ENCODE results near the gene TIFAB.

Gene TIFAB

DNA sequence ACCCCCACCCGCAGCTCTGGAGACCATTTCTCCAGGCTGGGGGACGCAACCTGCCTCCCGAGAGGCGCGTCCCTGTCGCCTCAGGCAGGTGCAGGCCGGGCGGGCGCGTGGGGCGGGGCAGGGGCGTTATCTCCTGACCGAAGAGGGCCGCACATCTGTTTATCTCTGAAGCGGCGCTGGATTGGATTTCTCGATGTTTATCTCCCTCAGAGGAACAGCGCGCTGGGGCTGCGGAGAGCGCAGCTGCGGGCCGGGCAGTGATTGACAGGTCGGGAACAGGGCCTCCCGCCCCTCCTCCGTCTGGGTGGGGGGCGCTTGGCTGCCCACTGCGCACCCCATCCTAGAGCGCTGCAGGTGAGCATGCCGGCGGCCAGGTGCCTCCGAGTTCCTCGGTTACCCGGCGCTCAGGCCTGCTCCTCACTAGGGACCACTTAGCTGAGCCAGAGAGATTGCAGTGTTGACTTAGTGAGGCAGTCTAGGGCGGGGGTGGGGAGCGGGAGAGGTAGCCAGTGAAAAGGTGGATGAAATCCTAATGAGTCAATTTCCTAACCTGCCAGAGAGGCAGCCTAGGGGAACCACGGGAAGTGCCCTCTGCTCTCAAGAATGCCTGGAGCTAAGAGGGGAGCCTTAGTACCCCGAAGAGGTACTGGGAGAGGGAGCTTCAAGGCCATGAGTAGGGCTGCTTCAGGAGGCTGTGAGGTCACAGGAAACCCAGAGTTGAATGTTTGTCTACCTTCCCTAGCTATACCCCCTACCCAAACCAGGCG lies 39.6 kb upstream of the TIFAB start:
- TF ChIP-seq ZNF830 (tag by site-specific recombination; IDR thresholded peaks at IDR 0.05; ENCODE audit: low read depth) (no peak), ZFHX2 (tag by site-specific recombination; conservative IDR thresholded peaks at IDR 0.05) (peak; percentile 30; the same call in 1 of the 2 replicates), ZXDB (tag by site-specific recombination; IDR thresholded peaks at IDR 0.05) (0 out of 2 replicates have a peak, but pooled peaks have one; percentile 19), KLF16 (tag by site-specific recombination; IDR thresholded peaks at IDR 0.05) (peak; percentile 41; the same call in 1 of the 2 replicates), ZNF416 (tag by site-specific recombination; IDR thresholded peaks at IDR 0.05) (no peak), KLF1 (tag by site-specific recombination; IDR thresholded peaks at IDR 0.05) (peak; percentile 86), GLIS2 (tag by site-specific recombination; IDR thresholded peaks at IDR 0.05) (peak; percentile 55), TCF7L2 (IDR thresholded peaks at IDR 0.05; ENCODE audit: borderline replicate concordance, low read depth, low read length) (0 out of 2 replicates have a peak, but pooled peaks have one; percentile 17), GLIS1 (tag by site-specific recombination; IDR thresholded peaks at IDR 0.05) (peak; percentile 54), ZIC2 (tag by site-specific recombination; IDR thresholded peaks at IDR 0.05) (peak; percentile 70), SP2 (tag by site-specific recombination; IDR thresholded peaks at IDR 0.05) (peak; percentile 57), ZBTB48 (tag by site-specific recombination; IDR thresholded peaks at IDR 0.05) (peak; percentile 83), SP7 (tag by site-specific recombination; IDR thresholded peaks at IDR 0.05) (peak; percentile 60; the same call in 1 of the 2 replicates), EGR2 (tag by site-specific recombination; IDR thresholded peaks at IDR 0.05; ENCODE audit: low read depth) (peak; percentile 25; the same call in 1 of the 2 replicates), ZNF629 (tag by site-specific recombination; IDR thresholded peaks at IDR 0.05) (no peak), ZBTB17 (tag by site-specific recombination; IDR thresholded peaks at IDR 0.05) (peak; percentile 80), KLF7 (tag by site-specific recombination; IDR thresholded peaks at IDR 0.05; ENCODE audit: borderline replicate concordance) (no peak), ZNF10 (tag by site-specific recombination; IDR thresholded peaks at IDR 0.05) (no peak), ZNF654 (tag by site-specific recombination; IDR thresholded peaks at IDR 0.05; ENCODE audit: low read depth) (no peak), ZNF335 (tag by site-specific recombination; conservative IDR thresholded peaks at IDR 0.05) (peak; percentile 82), ZNF2 (tag by site-specific recombination; IDR thresholded peaks at IDR 0.05) (0 out of 2 replicates have a peak, but pooled peaks have one; percentile 12), SCRT2 (tag by site-specific recombination; IDR thresholded peaks at IDR 0.05) (no peak), SP3 (tag by site-specific recombination; IDR thresholded peaks at IDR 0.05) (peak; percentile 47)
- TF ChIP-seq, protein P1, sequence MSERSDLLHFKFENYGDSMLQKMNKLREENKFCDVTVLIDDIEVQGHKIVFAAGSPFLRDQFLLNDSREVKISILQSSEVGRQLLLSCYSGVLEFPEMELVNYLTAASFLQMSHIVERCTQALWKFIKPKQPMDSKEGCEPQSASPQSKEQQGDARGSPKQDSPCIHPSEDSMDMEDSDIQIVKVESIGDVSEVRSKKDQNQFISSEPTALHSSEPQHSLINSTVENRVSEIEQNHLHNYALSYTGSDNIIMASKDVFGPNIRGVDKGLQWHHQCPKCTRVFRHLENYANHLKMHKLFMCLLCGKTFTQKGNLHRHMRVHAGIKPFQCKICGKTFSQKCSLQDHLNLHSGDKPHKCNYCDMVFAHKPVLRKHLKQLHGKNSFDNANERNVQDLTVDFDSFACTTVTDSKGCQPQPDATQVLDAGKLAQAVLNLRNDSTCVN (tag by site-specific recombination; optimal IDR thresholded peaks at IDR 0.05), result peak; percentile 28
- TF ChIP-seq, protein P2, sequence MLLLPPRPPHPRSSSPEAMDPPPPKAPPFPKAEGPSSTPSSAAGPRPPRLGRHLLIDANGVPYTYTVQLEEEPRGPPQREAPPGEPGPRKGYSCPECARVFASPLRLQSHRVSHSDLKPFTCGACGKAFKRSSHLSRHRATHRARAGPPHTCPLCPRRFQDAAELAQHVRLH (tag by site-specific recombination; IDR thresholded peaks at IDR 0.05), result no peak
- TF ChIP-seq, protein P3, sequence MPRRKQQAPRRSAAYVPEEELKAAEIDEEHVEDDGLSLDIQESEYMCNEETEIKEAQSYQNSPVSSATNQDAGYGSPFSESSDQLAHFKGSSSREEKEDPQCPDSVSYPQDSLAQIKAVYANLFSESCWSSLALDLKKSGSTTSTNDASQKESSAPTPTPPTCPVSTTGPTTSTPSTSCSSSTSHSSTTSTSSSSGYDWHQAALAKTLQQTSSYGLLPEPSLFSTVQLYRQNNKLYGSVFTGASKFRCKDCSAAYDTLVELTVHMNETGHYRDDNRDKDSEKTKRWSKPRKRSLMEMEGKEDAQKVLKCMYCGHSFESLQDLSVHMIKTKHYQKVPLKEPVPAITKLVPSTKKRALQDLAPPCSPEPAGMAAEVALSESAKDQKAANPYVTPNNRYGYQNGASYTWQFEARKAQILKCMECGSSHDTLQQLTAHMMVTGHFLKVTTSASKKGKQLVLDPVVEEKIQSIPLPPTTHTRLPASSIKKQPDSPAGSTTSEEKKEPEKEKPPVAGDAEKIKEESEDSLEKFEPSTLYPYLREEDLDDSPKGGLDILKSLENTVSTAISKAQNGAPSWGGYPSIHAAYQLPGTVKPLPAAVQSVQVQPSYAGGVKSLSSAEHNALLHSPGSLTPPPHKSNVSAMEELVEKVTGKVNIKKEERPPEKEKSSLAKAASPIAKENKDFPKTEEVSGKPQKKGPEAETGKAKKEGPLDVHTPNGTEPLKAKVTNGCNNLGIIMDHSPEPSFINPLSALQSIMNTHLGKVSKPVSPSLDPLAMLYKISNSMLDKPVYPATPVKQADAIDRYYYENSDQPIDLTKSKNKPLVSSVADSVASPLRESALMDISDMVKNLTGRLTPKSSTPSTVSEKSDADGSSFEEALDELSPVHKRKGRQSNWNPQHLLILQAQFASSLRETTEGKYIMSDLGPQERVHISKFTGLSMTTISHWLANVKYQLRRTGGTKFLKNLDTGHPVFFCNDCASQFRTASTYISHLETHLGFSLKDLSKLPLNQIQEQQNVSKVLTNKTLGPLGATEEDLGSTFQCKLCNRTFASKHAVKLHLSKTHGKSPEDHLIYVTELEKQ (tag by site-specific recombination; IDR thresholded peaks at IDR 0.05; ENCODE audit: borderline replicate concordance), result peak; percentile 37; the same call in 1 of the 2 replicates
- no peak overlapping the region for H3K4me3 ChIP-seq (ENCODE audit: low read depth, low read length)
- no peaks in the 10 kb centered on the region for H3K36me3 ChIP-seq (ENCODE audit: control insufficient read depth in 2 of 2, insufficient read depth in 1 of 2, low read length in 2 of 2)
- H3K4me1 ChIP-seq (ENCODE audit: control insufficient read depth, insufficient read depth, low read length), result peaks cover 18% of the 10 kb centered on the region
- peak overlapping the region; percentile 1; the same call in 1 of the 2 replicates for H3K27ac ChIP-seq (ENCODE audit: extremely low read depth, low read depth, low read length)
- H3K9me3 ChIP-seq (ENCODE audit: control insufficient read depth, insufficient read depth, low read depth, low read length), result no peaks in the 10 kb centered on the region
- ChIA-PET CTCF (interaction anchor here (0.6 to 3.9 kb wide), 8 partner anchors 26 to 74 kb away, joined by 3 to 24 read pairs (median 4); no protein-coding TSS in a partner anchor), POLR2A (no interaction called here)
